H9 (cell line): Measurements from ENCODE around the gene SOHLH1. TPM values are rescaled to one million over a fixed set of nuclear protein-coding genes. Genes with fewer than 3 reads are reported as not detected.
"Not testable (repeated sequence)": the region's sequence is repeated elsewhere in the genome, so short reads cannot be mapped to it uniquely, and the experiment has no call there.

Experiments used
- DNase-seq: peaks from one replicate; pipeline ENCODE4 v3.0.0-alpha.2; 2017
- H2AFZ ChIP-seq: one replicate; pipeline ENCODE4 v1.6.1; 2013; ENCODE audit warnings: mild to moderate bottlenecking, low read length, control low read depth, moderate library complexity
- H2AK5ac ChIP-seq: 2 replicates; pipeline ENCODE4 v1.6.1; 2013; ENCODE audit warnings: low read length, control low read depth, mixed read lengths; ENCODE audit not compliant: insufficient read length
- H2BK120ac ChIP-seq: one replicate; pipeline ENCODE4 v1.6.1; 2013; ENCODE audit warnings: low read depth, mild to moderate bottlenecking, low read length, control low read depth, inconsistent platforms; ENCODE audit not compliant: poor library complexity, severe bottlenecking
- H2BK12ac ChIP-seq: 2 replicates; pipeline ENCODE4 v1.6.1; 2013; ENCODE audit warnings: low read length, control low read depth, mixed read lengths, low read depth; ENCODE audit not compliant: insufficient read length
- H2BK15ac ChIP-seq: 2 replicates; pipeline ENCODE4 v1.6.1; 2013; ENCODE audit warnings: low read depth, low read length, control low read depth
- H2BK20ac ChIP-seq: one replicate; pipeline ENCODE4 v1.6.1; 2013; ENCODE audit warnings: low read depth, mild to moderate bottlenecking, low read length, control low read depth, inconsistent platforms; ENCODE audit not compliant: poor library complexity, severe bottlenecking
- H2BK5ac ChIP-seq: 2 replicates; pipeline ENCODE4 v1.6.1; 2013; ENCODE audit warnings: low read length, control low read depth, mixed read lengths; ENCODE audit not compliant: insufficient read length
- H3K14ac ChIP-seq: 2 replicates; pipeline ENCODE4 v1.6.1; 2013; ENCODE audit warnings: low read length, control low read depth; ENCODE audit not compliant: insufficient read depth
- H3K18ac ChIP-seq: 2 replicates; pipeline ENCODE4 v1.6.1; 2013; ENCODE audit warnings: low read depth, mild to moderate bottlenecking, mixed read lengths, low read length, control low read depth; ENCODE audit not compliant: insufficient read length
- H3K23ac ChIP-seq: 2 replicates; pipeline ENCODE4 v1.6.1; 2013; ENCODE audit warnings: low read length, control low read depth, mixed read lengths, low read depth; ENCODE audit not compliant: insufficient read length
- H3K23me2 ChIP-seq: 2 replicates; pipeline ENCODE4 v1.6.1; 2013; ENCODE audit warnings: low read depth, mild to moderate bottlenecking, mixed read lengths, low read length, control low read depth; ENCODE audit not compliant: insufficient read length, poor library complexity, severe bottlenecking
- H3K27ac ChIP-seq: 2 replicates; pipeline ENCODE4 v1.5.1; 2013; ENCODE audit warnings: low read length, control low read depth, mixed read lengths, low read depth; ENCODE audit not compliant: insufficient read length
- H3K27me3 ChIP-seq: 2 replicates; pipeline ENCODE4 v1.6.1; 2013; ENCODE audit warnings: low read length, control low read depth, inconsistent platforms; ENCODE audit not compliant: insufficient read depth
- H3K4ac ChIP-seq: 2 replicates; pipeline ENCODE4 v1.6.1; 2013; ENCODE audit warnings: low read depth, mild to moderate bottlenecking, control low read depth, inconsistent platforms, low read length, moderate library complexity
- H3K4me1 ChIP-seq: 2 replicates; pipeline ENCODE4 v1.6.1; 2013; ENCODE audit warnings: low read length, control low read depth, inconsistent platforms; ENCODE audit not compliant: insufficient read depth
- H3K4me2 ChIP-seq: 2 replicates; pipeline ENCODE4 v1.6.1; 2013; ENCODE audit warnings: low read length, control low read depth, mixed read lengths; ENCODE audit not compliant: insufficient read length, insufficient read depth
- H3K56ac ChIP-seq: 2 replicates; pipeline ENCODE4 v1.6.1; 2013; ENCODE audit warnings: low read depth, mild to moderate bottlenecking, mixed read lengths, low read length, control low read depth; ENCODE audit not compliant: insufficient read length
- H3K79me1 ChIP-seq: 2 replicates; pipeline ENCODE4 v1.6.1; 2013; ENCODE audit warnings: low read depth, mild to moderate bottlenecking, moderate library complexity, low read length, control low read depth, inconsistent platforms; ENCODE audit not compliant: insufficient read depth, poor library complexity, severe bottlenecking
- H3K79me2 ChIP-seq: 2 replicates; pipeline ENCODE4 v1.6.1; 2013; ENCODE audit warnings: low read length, control low read depth, inconsistent platforms; ENCODE audit not compliant: insufficient read depth
- H3K9ac ChIP-seq: 2 replicates; pipeline ENCODE4 v1.6.1; 2013; ENCODE audit warnings: low read length, control low read depth, mixed read lengths; ENCODE audit not compliant: insufficient read length; ENCODE audit errors: extremely low read depth
- H3K9me3 ChIP-seq: one replicate; pipeline ENCODE4 v1.6.1; 2013; ENCODE audit warnings: low read depth, low read length, inconsistent platforms; ENCODE audit not compliant: control insufficient read depth
- H3T11ph ChIP-seq: one replicate; pipeline ENCODE4 v1.6.1; 2013; ENCODE audit warnings: mild to moderate bottlenecking, low read length, control low read depth, inconsistent platforms
- H4K20me1 ChIP-seq: one replicate; pipeline ENCODE4 v1.6.1; 2013; ENCODE audit not compliant: control insufficient read depth, insufficient read length, insufficient read depth
- H4K5ac ChIP-seq: 2 replicates; pipeline ENCODE4 v1.6.1; 2013; ENCODE audit warnings: low read depth, mild to moderate bottlenecking, mixed read lengths, low read length, control low read depth; ENCODE audit not compliant: insufficient read length
- H4K8ac ChIP-seq: replicated peaks from 2 replicates; pipeline ENCODE4 v1.6.1; 2013; ENCODE audit warnings: low read length, control low read depth, mixed read lengths, low read depth; ENCODE audit not compliant: insufficient read length
- H4K91ac ChIP-seq: 2 replicates; pipeline ENCODE4 v1.6.1; 2013; ENCODE audit warnings: low read depth, mild to moderate bottlenecking, moderate library complexity, mixed read lengths, low read length, control low read depth; ENCODE audit not compliant: insufficient read length
- H3K27ac Mint-ChIP-seq, 3 experiments: 2 replicates in 2 of 3; 3 replicates in 1 of 3; pipeline ENCODE4 v1.8.0; 2020 to 2021; ENCODE audit warnings: mixed read lengths in 3 of 3, mild to moderate bottlenecking in 1 of 3, moderate library complexity in 1 of 3
- H3K27me3 Mint-ChIP-seq: 2 replicates; pipeline ENCODE4 v1.8.0; 2021; ENCODE audit warnings: low read depth, mild to moderate bottlenecking, moderate library complexity, mixed read lengths
- H3K36me3 Mint-ChIP-seq, 3 experiments: 2 replicates in 2 of 3; 3 replicates in 1 of 3; pipeline ENCODE4 v1.8.0; 2020 to 2021; ENCODE audit warnings: low read depth in 3 of 3, mixed read lengths in 3 of 3; ENCODE audit not compliant: insufficient read depth in 1 of 3
- H3K4me1 Mint-ChIP-seq, 2 experiments: 2 replicates each; pipeline ENCODE4 v1.8.0; 2020; ENCODE audit warnings: mixed read lengths in 2 of 2
- H3K4me3 Mint-ChIP-seq, 2 experiments: 2 replicates in 1 of 2; 3 replicates in 1 of 2; pipeline ENCODE4 v1.8.0; 2020 to 2021; ENCODE audit warnings: mild to moderate bottlenecking in 2 of 2, mixed read lengths in 2 of 2, moderate library complexity in 1 of 2
- H3K9me3 Mint-ChIP-seq, 2 experiments: 2 replicates in 1 of 2; 3 replicates in 1 of 2; pipeline ENCODE4 v1.8.0; 2020; ENCODE audit warnings: mild to moderate bottlenecking in 2 of 2, mixed read lengths in 2 of 2, moderate library complexity in 1 of 2
- WGBS: extraction: QIAGEN DNeasy Blood & Tissue Kit; methylation state at CpG from one replicate; pipeline ENCODE4 v1.1.7; 2013; ENCODE audit warnings: missing lambda C conversion rate, low lambda C conversion rate, mixed read lengths; ENCODE audit not compliant: insufficient read length; ENCODE audit errors: extremely low coverage; 5-methylcytosine and 5-hydroxymethylcytosine counted together
- total RNA-seq: library from RNA; stranded (reverse); gene quantifications from 2 replicates; pipeline ENCODE4 v1.2.1, GENCODE V29; 2021
- TF ChIP-seq, protein P1 (sequence below): fragments of 200-600 bp; sonication (generic); conservative IDR thresholded peaks from 3 replicates; pipeline ENCODE4 v1.8.0; 2021; ENCODE audit warnings: antibody characterized with exemption, mild to moderate bottlenecking

SOHLH1 gene
- total RNA-seq, 1 experiment from 2014 or later = not detected

DNA sequence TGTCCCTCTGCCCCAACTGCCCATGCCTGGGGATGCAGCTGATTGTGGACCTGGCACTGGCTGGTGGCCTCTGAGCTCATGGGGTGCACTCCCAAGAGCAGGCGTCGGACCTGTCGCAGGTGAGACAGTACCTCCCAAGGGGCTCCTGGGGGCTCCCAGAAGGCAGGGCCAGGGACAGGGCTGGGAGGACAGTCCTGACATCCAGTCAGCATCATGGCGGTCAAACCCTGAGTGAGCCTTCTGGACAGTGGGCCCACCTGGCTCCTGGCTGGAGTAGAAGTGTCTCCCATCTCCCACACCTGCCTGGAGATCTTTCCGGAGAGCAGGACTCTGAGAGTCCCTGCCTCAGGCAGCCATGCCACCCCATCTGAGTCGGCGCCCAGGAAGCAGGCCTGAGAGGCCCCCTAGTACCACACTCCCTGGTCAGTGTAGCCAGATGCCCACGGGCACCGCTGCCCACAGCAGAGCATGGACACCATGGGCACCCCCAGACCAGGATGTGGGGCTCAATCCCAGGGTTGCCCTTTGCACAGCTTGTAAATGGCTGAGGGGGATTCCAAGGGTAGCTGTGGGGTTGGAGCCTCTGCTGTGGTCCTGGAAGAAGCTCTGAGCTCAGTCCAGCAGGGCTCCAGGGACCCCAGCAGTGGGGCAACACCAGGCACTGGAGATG, 29.5 kb downstream of the SOHLH1 start:
- no peak for DNase-seq
- peaks cover 11 to 14% of the 10 kb centered on the region in 2 experiments for H3K9me3 Mint-ChIP-seq

DNA sequence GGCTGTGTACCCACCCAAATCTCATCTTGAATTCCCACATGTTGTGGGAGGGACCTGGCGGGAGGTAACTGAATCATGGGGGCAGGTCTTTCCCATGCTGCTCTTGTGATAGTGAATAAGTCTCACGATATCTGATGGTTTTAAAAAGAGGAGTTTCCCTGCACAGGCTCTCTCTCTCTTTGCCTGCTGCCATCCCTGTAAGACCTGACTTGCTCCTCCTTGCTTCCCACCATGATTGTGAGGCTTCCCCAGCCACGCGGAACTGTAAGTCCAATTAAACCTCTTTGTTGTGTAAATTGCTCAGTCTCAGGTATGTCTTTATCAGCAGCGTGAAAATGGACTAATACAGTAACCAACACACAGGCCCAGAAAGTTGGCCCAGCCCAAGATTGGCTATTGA, 30.3 kb downstream of the SOHLH1 start:
- not testable (repeated sequence) for H3K27me3 ChIP-seq, H2AFZ ChIP-seq, H4K5ac ChIP-seq, H4K8ac ChIP-seq, H3K4me3 Mint-ChIP-seq, H3K79me2 ChIP-seq, H3K23ac ChIP-seq, H3K27me3 Mint-ChIP-seq, DNase-seq, H2BK15ac ChIP-seq, H2BK20ac ChIP-seq, H3K4me1 ChIP-seq, H2BK120ac ChIP-seq, H3K79me1 ChIP-seq, H4K20me1 ChIP-seq, H3K18ac ChIP-seq, H3K23me2 ChIP-seq, H3K14ac ChIP-seq, H3K9ac ChIP-seq, H2BK12ac ChIP-seq, H2BK5ac ChIP-seq, H4K91ac ChIP-seq, H3K4ac ChIP-seq, H3K56ac ChIP-seq, H3K27ac Mint-ChIP-seq, H3K27ac ChIP-seq, H3T11ph ChIP-seq, H3K4me2 ChIP-seq, H3K9me3 ChIP-seq, H2AK5ac ChIP-seq
- no CpG with 5 or more reads among the region's 5 CpGs for WGBS
- Mint-ChIP-seq H3K9me3 (peaks cover 11 to 14% of the 10 kb centered on the region in 2 experiments), H3K4me1 (peaks cover 0 to 10% of the 10 kb centered on the region in 2 experiments; a peak in 3 of 4 replicates), H3K36me3 (peaks cover 6 to 11% (median 7%) of the 10 kb centered on the region in 3 experiments; a peak in 6 of 7 replicates)

More for the DNA sequence above, 29.5 kb downstream of the SOHLH1 start:
- H4K8ac ChIP-seq = no peak overlapping the region
- H4K5ac ChIP-seq = no peak overlapping the region
- H4K91ac ChIP-seq = no peak overlapping the region
- no peak overlapping the region for H3K9ac ChIP-seq
- no peak overlapping the region for H3K23ac ChIP-seq
- H3K27ac Mint-ChIP-seq = no peak overlapping the region
- WGBS = no CpG with 5 or more reads among the region's 9 CpGs
- H3K4me2 ChIP-seq = no peak overlapping the region
- H3K27ac ChIP-seq = no peak overlapping the region
- no peaks in the 10 kb centered on the region for H4K20me1 ChIP-seq
- no peak overlapping the region for H2BK5ac ChIP-seq
- no peak overlapping the region for H2BK15ac ChIP-seq
- H2BK12ac ChIP-seq = no peak overlapping the region
- H3K4me1 Mint-ChIP-seq = peaks cover 0 to 6% of the 10 kb centered on the region in 2 experiments; a peak in 2 of 4 replicates
- no peak overlapping the region for H3K4me3 Mint-ChIP-seq
- H3K79me2 ChIP-seq = no peaks in the 10 kb centered on the region
- H2BK20ac ChIP-seq = no peak overlapping the region
- H3K27me3 ChIP-seq = no peaks in the 10 kb centered on the region
- H3K23me2 ChIP-seq = no peaks in the 10 kb centered on the region
- H2AK5ac ChIP-seq = no peak overlapping the region
- no peak overlapping the region; the same call in 1 of the 2 replicates for H3K14ac ChIP-seq
- H3K56ac ChIP-seq = no peak overlapping the region
- H3K79me1 ChIP-seq = no peaks in the 10 kb centered on the region
- TF ChIP-seq, protein P1, sequence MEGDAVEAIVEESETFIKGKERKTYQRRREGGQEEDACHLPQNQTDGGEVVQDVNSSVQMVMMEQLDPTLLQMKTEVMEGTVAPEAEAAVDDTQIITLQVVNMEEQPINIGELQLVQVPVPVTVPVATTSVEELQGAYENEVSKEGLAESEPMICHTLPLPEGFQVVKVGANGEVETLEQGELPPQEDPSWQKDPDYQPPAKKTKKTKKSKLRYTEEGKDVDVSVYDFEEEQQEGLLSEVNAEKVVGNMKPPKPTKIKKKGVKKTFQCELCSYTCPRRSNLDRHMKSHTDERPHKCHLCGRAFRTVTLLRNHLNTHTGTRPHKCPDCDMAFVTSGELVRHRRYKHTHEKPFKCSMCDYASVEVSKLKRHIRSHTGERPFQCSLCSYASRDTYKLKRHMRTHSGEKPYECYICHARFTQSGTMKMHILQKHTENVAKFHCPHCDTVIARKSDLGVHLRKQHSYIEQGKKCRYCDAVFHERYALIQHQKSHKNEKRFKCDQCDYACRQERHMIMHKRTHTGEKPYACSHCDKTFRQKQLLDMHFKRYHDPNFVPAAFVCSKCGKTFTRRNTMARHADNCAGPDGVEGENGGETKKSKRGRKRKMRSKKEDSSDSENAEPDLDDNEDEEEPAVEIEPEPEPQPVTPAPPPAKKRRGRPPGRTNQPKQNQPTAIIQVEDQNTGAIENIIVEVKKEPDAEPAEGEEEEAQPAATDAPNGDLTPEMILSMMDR = no peak
- no peaks in the 10 kb centered on the region for H3K4me1 ChIP-seq
- no peak overlapping the region for H2BK120ac ChIP-seq
- no peak overlapping the region for H3K18ac ChIP-seq
- peaks cover 2% of the 10 kb centered on the region; the same call in 1 of the 2 replicates for H3K27me3 Mint-ChIP-seq
- peaks cover 6 to 11% (median 7%) of the 10 kb centered on the region in 3 experiments; a peak in 6 of 7 replicates for H3K36me3 Mint-ChIP-seq
- no peak overlapping the region for H3T11ph ChIP-seq
- H2AFZ ChIP-seq = no peak overlapping the region
- H3K4ac ChIP-seq = no peak overlapping the region
- peaks cover 9% of the 10 kb centered on the region for H3K9me3 ChIP-seq
